Brain pericyte (primary cell): ENCODE data around the gene PCDHGB1.
"Not testable (repeated sequence)": the region's sequence is repeated elsewhere in the genome, so short reads cannot be mapped to it uniquely, and the experiment has no call there.

ENCODE experiments used
- DNase-seq: peaks from one replicate; pipeline ENCODE4 v3.0.0-alpha.2; 2012; ENCODE audit warnings: low read depth, low spot score

Gene PCDHGB1

GRCh38 chr5:141349917-141350619 is at the start of gene PCDHGB1:
Gene PCDHGB1, plus strand, starts transcription at chr5:141350099. Its CDS starts 162 bp downstream, at chr5:141350261.
- no peak for DNase-seq

GRCh38 chr5:141303756-141304155 is 46.1 kb upstream of the PCDHGB1 start, which contains the start of gene SLC25A2:
Gene SLC25A2, minus strand, starts transcription at chr5:141304049. Its CDS starts 184 bp downstream, at chr5:141303865.
- no peak for DNase-seq

- no peak for DNase-seq
These were observed 43.3 kb upstream of the PCDHGB1 start for GRCh38 chr5:141306630-141307029.

DNA sequence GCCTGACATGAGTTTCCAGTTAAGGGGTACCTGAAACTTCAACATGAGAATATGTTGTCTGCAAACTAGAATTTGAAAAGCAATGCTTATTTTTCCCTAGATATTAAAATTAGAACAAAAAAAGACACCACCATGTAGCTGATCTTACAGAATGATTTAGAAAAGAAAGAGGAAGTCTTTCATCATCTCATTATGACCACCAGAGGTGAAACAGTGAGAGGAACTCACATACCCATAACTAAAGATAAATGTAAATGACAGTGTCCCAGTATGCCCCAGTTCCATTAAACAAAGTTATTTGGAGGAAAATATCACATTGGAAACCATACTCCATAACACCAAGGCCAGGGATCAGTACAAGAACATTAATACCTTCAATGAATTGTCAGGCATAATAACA is 36.2 kb upstream of the PCDHGB1 start:
- DNase-seq = no peak

GRCh38 chr5:141316963-141317362 is 32.9 kb upstream of the PCDHGB1 start:
- DNase-seq = not testable (repeated sequence)

DNA sequence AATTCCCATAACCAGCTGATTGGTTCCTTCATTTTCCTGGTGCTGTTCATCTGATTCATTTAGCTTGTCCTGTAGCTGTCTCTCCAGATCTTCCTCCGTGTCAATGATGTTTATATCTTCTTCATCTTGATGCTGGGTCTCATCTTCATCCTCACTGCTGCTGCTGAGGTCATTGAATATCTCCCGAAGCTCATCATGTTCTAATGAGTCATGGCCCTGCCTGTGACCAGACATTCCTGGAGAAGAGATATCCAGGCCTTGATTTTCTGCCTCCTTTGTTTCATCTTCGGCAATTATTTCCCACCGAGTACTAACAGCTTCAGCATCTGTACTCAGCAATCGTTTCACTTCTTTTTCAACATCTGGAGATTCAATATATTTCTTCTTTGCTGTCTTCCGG is 30.7 kb upstream of the PCDHGB1 start:
- DNase-seq = no peak

GRCh38 chr5:141319699-141320098 is 30.2 kb upstream of the PCDHGB1 start:
- no peak for DNase-seq

DNA sequence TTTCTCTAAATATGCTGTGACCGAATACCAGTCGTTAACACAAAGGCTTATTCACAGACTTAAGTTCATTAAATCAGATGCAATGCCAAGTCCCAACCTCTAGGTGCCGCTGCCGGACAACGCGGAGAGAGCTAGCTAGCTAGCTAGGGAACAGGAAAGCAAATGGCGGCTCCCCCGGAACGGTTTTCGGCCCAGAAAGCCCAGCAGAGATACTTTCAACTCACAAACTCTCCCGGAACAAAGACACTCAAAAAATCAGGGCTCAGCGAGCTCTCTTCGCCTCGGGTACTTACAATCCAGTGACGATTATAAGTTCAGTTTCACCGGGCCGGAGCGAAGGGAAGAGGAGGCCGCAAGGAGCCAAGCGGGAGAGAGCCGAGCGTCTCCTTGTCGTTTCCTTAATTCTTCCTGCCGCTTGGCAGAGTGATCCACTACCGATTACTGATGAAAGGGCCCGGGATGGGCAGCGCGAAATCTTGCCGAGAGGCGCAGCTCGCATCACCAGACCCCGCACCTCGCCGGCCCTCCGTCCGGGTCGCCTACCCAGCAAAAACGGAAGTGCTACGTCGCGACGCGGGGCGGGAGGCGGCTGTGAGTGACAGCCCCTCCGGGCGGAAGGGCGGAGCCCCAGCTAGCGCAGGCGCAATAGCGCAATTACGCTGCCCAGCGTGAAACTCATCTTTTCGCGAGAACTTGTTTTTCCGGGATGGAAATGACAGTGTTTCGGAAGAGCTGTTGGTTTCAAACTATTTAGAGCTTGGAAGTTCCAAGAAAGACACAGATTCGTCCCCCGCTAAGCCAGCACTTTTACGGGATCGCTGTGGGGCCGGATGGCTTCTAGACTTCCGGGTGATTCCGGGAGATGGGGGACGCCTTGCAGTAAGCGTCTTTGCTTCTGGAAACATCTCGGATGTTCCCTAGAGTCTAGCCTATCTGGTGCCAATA is 29.4 kb upstream of the PCDHGB1 start, which contains the start of gene TAF7:
Gene TAF7 (minus strand): TSS at position 560 of the 945 bp plus-strand sequence. CDS start 740 bp downstream, outside the sequence.
- DNase-seq = peak; percentile 83

GRCh38 chr5:141322261-141322660 is 27.6 kb upstream of the PCDHGB1 start:
- no peak for DNase-seq

GRCh38 chr5:141326088-141326854 is 23.6 kb upstream of the PCDHGB1 start:
- DNase-seq = no peak

- DNase-seq = no peak
These were observed 21.7 kb upstream of the PCDHGB1 start for GRCh38 chr5:141328231-141328630.

DNA sequence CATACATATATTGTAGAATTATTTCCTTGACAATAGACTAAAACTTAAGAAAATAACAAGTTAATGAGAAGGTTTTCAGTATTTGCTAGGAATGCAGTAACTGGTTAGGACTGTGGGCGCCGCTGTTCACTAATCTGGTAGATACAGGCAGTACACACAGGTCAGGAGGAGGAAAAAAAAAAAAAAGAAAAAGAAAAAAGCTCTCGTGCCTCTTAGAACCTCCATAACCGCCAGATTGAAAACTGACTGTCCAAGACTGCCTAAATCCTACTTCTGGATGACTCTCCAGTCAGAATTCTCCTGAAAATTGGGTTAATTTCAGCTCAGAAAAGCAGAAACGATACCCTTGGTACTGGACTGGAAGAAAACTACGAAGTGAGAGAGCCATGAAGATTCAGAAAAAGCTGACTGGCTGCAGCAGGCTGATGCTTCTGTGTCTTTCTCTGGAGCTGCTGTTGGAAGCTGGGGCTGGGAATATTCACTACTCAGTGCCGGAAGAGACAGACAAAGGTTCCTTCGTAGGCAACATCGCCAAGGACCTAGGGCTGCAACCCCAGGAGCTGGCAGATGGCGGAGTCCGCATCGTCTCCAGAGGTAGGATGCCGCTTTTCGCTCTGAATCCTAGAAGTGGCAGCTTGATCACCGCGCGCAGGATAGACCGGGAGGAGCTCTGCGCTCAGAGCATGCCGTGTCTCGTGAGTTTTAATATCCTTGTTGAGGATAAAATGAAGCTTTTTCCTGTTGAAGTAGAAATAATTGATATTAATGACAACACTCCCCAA is 19.4 kb upstream of the PCDHGB1 start, which contains the start of gene PCDHGA1:
Gene PCDHGA1 (plus strand): TSS at position 216 of the 782 bp plus-strand sequence.
- no peak for DNase-seq

GRCh38 chr5:141332571-141332970 is 17.3 kb upstream of the PCDHGB1 start:
- not testable (repeated sequence) for DNase-seq

GRCh38 chr5:141338538-141339306 is 11.2 kb upstream of the PCDHGB1 start, which contains the start of gene PCDHGA2:
Gene PCDHGA2, plus strand, starts transcription at chr5:141338760.
- no peak for DNase-seq

- not testable (repeated sequence) for DNase-seq
These were observed 9.0 kb upstream of the PCDHGB1 start for GRCh38 chr5:141340781-141341354.

- no peak for DNase-seq
These were observed 7.1 kb upstream of the PCDHGB1 start for GRCh38 chr5:141342773-141343172.

DNA sequence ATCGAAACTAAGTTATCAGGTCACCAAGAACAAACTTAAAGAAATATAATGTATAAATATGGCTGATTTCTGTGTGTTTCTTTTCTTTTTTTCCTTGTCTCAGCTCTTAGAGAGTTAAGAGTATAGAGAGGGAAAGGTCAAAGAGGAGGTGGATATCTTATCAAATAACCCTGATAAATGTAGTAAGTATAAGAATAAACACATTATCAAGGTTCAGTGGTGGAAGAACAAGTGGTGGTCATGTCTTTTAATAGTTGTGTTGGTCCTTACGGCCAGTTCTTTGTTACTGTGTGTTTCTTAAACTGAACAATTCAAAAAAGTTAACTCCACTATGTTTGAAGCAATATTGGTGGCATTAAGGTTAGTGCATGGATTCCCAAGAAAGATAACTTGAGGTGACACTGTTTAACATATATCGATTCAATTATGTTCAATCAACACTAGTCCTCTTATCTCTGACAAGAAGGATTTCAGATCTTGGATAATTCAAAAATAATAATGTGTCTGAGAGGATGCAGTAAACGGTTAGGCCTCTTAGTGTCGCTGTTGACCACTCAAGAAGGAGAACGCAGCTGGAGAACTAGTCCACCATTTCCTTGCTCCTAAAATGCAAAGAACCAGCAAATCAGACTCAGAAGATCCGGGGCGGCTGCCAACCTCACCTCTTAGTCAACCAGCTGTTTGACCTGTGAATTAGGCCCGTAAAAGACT is 6.5 kb upstream of the PCDHGB1 start, which contains the start of gene PCDHGA3:
Gene PCDHGA3 (plus strand): TSS at position 588 of the 711 bp plus-strand sequence. CDS start 205 bp downstream, outside the sequence.
- DNase-seq = no peak

GRCh38 chr5:141343953-141344463 is 5.9 kb upstream of the PCDHGB1 start:
- no peak for DNase-seq
